Aorta (tissue), 5 donors: ENCODE measurements around the gene ALG13. TPM values are rescaled to one million over a fixed set of nuclear protein-coding genes. Genes with fewer than 3 reads are reported as not detected.

ENCODE experiments used
- ATAC-seq: fragments of 200-7000 bp; cut with Tn5 transposase; one replicate; pipeline ENCODE4 v1.9.1; 2022; ENCODE audit warnings: moderate library complexity; ENCODE audit not compliant: low FRiP score
- DNase-seq, 2 donors: peaks; one replicate each; pipeline ENCODE4 v3.0.0-alpha.2; 2020
- H3K27ac ChIP-seq, 2 donors: one replicate each; pipeline ENCODE4 v1.5.1; 2013; ENCODE audit warnings: low read length in 2 of 2, mild to moderate bottlenecking in 2 of 2, moderate library complexity in 2 of 2, control low read depth in 1 of 2, inconsistent platforms in 1 of 2, low read depth in 1 of 2
- H3K27me3 ChIP-seq, 2 donors: one replicate each; pipeline ENCODE4 v1.6.1; 2013; ENCODE audit warnings: control low read depth in 1 of 2, low read length in 1 of 2, mild to moderate bottlenecking in 1 of 2, moderate library complexity in 1 of 2; ENCODE audit not compliant: insufficient read depth in 2 of 2, control insufficient read depth in 1 of 2
- H3K36me3 ChIP-seq, 2 donors: one replicate each; pipeline ENCODE4 v1.6.1; 2013; ENCODE audit warnings: control low read depth in 1 of 2, low read length in 1 of 2, mild to moderate bottlenecking in 1 of 2; ENCODE audit not compliant: insufficient read depth in 2 of 2, control insufficient read depth in 1 of 2
- H3K4me1 ChIP-seq, 2 donors: one replicate each; pipeline ENCODE4 v1.6.1; 2013; ENCODE audit warnings: low read length in 2 of 2, control low read depth in 1 of 2, mild to moderate bottlenecking in 1 of 2, moderate library complexity in 1 of 2; ENCODE audit not compliant: insufficient read depth in 2 of 2, control insufficient read depth in 1 of 2
- H3K4me3 ChIP-seq, 2 donors: one replicate each; pipeline ENCODE4 v1.5.1; 2013; ENCODE audit warnings: low read length in 2 of 2, control low read depth in 1 of 2, mild to moderate bottlenecking in 1 of 2
- H3K9me3 ChIP-seq: one replicate; pipeline ENCODE4 v1.6.1; 2013; ENCODE audit warnings: mild to moderate bottlenecking, low read length; ENCODE audit not compliant: control insufficient read depth
- WGBS, 2 donors: extraction: QIAGEN DNeasy Blood & Tissue Kit; methylation state at CpG; one replicate each; pipeline ENCODE4 v1.1.7; 2013; 5-methylcytosine and 5-hydroxymethylcytosine counted together
- intact Hi-C, 2 donors: fragments of 100-400 bp; cut with DNase I; formaldehyde crosslinking; loops; one replicate each; pipeline versions ENCODE4 v1.14.2 to v1.15.0; 2022
- polyA plus RNA-seq, 2 donors: library from polyadenylated mRNA; stranded (reverse); fragments of 200-250 nt; gene quantifications; one replicate each; pipeline ENCODE4 v1.2.3, GENCODE V29; 2013
- total RNA-seq, 2 donors: library from RNA; stranded (reverse); fragmentation: NEBNext Ultra II Directional; extraction: Animal tissue kit (Norgen Biotek cat#: 25700); gene quantifications; one replicate each; pipeline ENCODE4 v1.2.1, GENCODE V29; 2021
- donor health status: healthy with polysubstance abuse.
- donor health status: Bipolar disorder and iron deficiency.
- donor health status: DM: no; HTN: no; CAD: no.
- donor health status: DM: no; HTN: no; CAD: no.
- donor health status: DM: yes; HTN: yes; CAD: no.

Gene ALG13
- total and polyA plus RNA-seq, 4 donors: 31.2 to 86.0 (median 53.4) TPM

- 50 to 76% methylated on average over 4 of the region's 4 CpGs for WGBS, 2 donors
Observed at GRCh38 chrX:111731351-111731750, 50.4 kb downstream of the ALG13 start.

GRCh38 chrX:111736571-111736970, 55.6 kb downstream of the ALG13 start:
- Histone ChIP-seq H3K27ac (no peak overlapping the region), H3K36me3 (no peaks in the 10 kb centered on the region), H3K27me3 (no peaks in the 10 kb centered on the region), H3K4me1 (no peaks in the 10 kb centered on the region), H3K9me3 (no peaks in the 10 kb centered on the region), H3K4me3 (no peak overlapping the region)
- WGBS, 2 donors: 86 to 90% methylated on average over 3 of the region's 3 CpGs
- ATAC-seq: no peak
- no peak for DNase-seq
- intact Hi-C loops: no loop called here

More at GRCh38 chrX:111731351-111731750, 50.4 kb downstream of the ALG13 start:
- H3K9me3 ChIP-seq: no peaks in the 10 kb centered on the region
- no peak overlapping the region for H3K4me3 ChIP-seq
- no peaks in the 10 kb centered on the region for H3K27me3 ChIP-seq
- DNase-seq (no peak), ATAC-seq (no peak)
- no peaks in the 10 kb centered on the region for H3K4me1 ChIP-seq
- intact Hi-C loops: no loop called here
- H3K36me3 ChIP-seq: peaks cover 0 to 2% of the 10 kb centered on the region in 2 donors
- H3K27ac ChIP-seq: no peak overlapping the region

- Histone ChIP-seq H3K27me3 (no peaks in the 10 kb centered on the region), H3K27ac (no peak overlapping the region), H3K36me3 (no peaks in the 10 kb centered on the region), H3K9me3 (no peaks in the 10 kb centered on the region), H3K4me1 (no peaks in the 10 kb centered on the region), H3K4me3 (no peak overlapping the region)
- WGBS, 2 donors: 56 to 88% methylated on average over 2 of the region's 2 CpGs
- DNase-seq (no peak), ATAC-seq (no peak)
- intact Hi-C loops: no loop called here
Observed at GRCh38 chrX:111742018-111742417, 61.0 kb downstream of the ALG13 start.

- Histone ChIP-seq H3K27me3 (no peaks in the 10 kb centered on the region), H3K4me3 (no peak overlapping the region), H3K36me3 (no peaks in the 10 kb centered on the region), H3K4me1 (no peaks in the 10 kb centered on the region), H3K27ac (no peak overlapping the region), H3K9me3 (no peaks in the 10 kb centered on the region)
- intact Hi-C loops: no loop called here
- 83 to 94% methylated on average over 2 of the region's 2 CpGs for WGBS, 2 donors
- ATAC-seq (no peak), DNase-seq (no peak)
Observed at GRCh38 chrX:111743316-111743715, 62.3 kb downstream of the ALG13 start.

GRCh38 chrX:111756486-111756885, 75.5 kb downstream of the ALG13 start:
- DNase-seq: no peak
- H3K27me3 ChIP-seq: no peaks in the 10 kb centered on the region
- H3K4me1 ChIP-seq: no peaks in the 10 kb centered on the region
- H3K36me3 ChIP-seq: no peaks in the 10 kb centered on the region
- H3K9me3 ChIP-seq: no peaks in the 10 kb centered on the region
- no peak overlapping the region for H3K4me3 ChIP-seq
- WGBS, 2 donors: 75 to 78% methylated on average over 2 of the region's 2 CpGs
- intact Hi-C loops: no loop called here
- no peak overlapping the region for H3K27ac ChIP-seq
- ATAC-seq: no peak

GRCh38 chrX:111759686-111760085, 78.7 kb downstream of the ALG13 start:
- DNase-seq: no peak
- Histone ChIP-seq H3K4me3 (no peak overlapping the region), H3K27me3 (no peaks in the 10 kb centered on the region), H3K27ac (no peak overlapping the region), H3K36me3 (no peaks in the 10 kb centered on the region), H3K4me1 (no peaks in the 10 kb centered on the region), H3K9me3 (no peaks in the 10 kb centered on the region)
- WGBS, 2 donors: 94 to 100% methylated on average over 2 of the region's 2 CpGs
- intact Hi-C loops: no loop called here
- no peak for ATAC-seq

- intact Hi-C loops: no loop called here
- H3K9me3 ChIP-seq: no peaks in the 10 kb centered on the region
- 71 to 89% methylated on average over 3 of the region's 3 CpGs for WGBS, 2 donors
- ATAC-seq (no peak), DNase-seq (no peak)
- H3K36me3 ChIP-seq: no peaks in the 10 kb centered on the region
- no peak overlapping the region for H3K27ac ChIP-seq
- H3K4me3 ChIP-seq: no peak overlapping the region
- no peaks in the 10 kb centered on the region for H3K4me1 ChIP-seq
- H3K27me3 ChIP-seq: no peaks in the 10 kb centered on the region
Observed at GRCh38 chrX:111761578-111762135, 80.7 kb downstream of the ALG13 start.

GRCh38 chrX:111778591-111778990, 97.6 kb downstream of the ALG13 start:
- H3K4me3 ChIP-seq: no peak overlapping the region
- intact Hi-C loops: no loop called here
- DNase-seq: no peak
- no peaks in the 10 kb centered on the region for H3K4me1 ChIP-seq
- H3K9me3 ChIP-seq: no peaks in the 10 kb centered on the region
- ATAC-seq: no peak
- H3K27me3 ChIP-seq: no peaks in the 10 kb centered on the region
- no peaks in the 10 kb centered on the region for H3K36me3 ChIP-seq
- WGBS, 2 donors: 67 to 70% methylated on average over 1 of the region's 1 CpG
- no peak overlapping the region for H3K27ac ChIP-seq

GRCh38 chrX:111779582-111779981, 98.6 kb downstream of the ALG13 start:
- Histone ChIP-seq H3K9me3 (no peaks in the 10 kb centered on the region), H3K27ac (no peak overlapping the region), H3K36me3 (no peaks in the 10 kb centered on the region), H3K4me1 (no peaks in the 10 kb centered on the region), H3K4me3 (no peak overlapping the region), H3K27me3 (no peaks in the 10 kb centered on the region)
- intact Hi-C loops: no loop called here
- DNase-seq (no peak), ATAC-seq (no peak)
